ENCODE data around the gene ADAMTS7. TPM values are rescaled to one million over a fixed set of nuclear protein-coding genes. Genes with fewer than 3 reads are reported as not detected.
"Not testable (repeated sequence)": the region's sequence is repeated elsewhere in the genome, so short reads cannot be mapped to it uniquely, and the experiment has no call there.

ADAMTS7 gene
- polyA plus RNA-seq, 2 of the 4 experiments (the other 2 are of a cell fraction): 1.5 to 2.9 TPM

DNA sequence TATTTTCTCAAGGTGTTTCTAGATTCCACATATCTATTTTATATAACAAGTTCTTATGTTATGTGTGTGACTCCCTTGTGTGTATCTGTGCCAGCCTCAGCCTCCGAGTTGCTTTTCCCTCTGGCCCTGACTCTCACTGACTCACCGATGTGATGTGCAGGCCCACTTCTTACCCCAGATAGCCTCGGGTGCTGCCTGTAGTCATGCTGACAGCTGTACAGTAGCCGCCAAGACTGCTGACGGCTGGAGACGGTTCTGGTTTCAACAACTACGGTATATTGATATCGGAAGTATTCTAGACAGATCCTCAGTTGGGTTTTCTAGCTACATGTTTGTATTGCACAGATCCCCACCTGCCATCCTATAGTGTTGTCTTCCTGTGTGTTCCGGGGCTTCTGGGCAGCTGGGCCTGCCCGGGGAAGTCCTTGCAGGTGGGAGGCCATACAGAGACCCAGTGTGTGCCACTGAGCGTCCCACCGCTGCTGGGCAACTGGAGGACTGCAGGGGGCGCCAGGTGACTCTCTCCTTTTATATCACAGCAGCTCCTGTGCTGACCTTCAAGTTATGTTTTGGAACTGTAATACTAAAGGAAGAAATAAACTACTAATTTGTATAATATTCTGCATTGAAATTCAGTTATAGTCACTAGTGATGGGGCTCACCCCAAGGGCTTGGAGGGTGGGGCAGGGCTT lies 55.2 kb downstream of the ADAMTS7 start:
- H3K27ac ChIP-seq, H3K4me3 ChIP-seq, POLR2A ChIA-PET, H3K4me2 ChIP-seq, H3K9me3 ChIP-seq, FAIRE-seq: not testable (repeated sequence)
- peak; percentile 30 to 82; a peak in 3 of 6 replicates for ATAC-seq
- H3K4me1 ChIP-seq: peaks cover 15% of the 10 kb centered on the region
- WGBS (ENCODE audit: missing lambda C conversion rate): 56% methylated on average over 13 of the region's 13 CpGs
- DNase-seq (ENCODE audit: low read depth in 1 of 2, low spot score in 1 of 2): peak; percentile 53 to 58
- TF ChIP-seq RAD21 (conservative IDR thresholded peaks at IDR 0.05 in 1 of 2, IDR thresholded peaks at IDR 0.05 in 1 of 2) (peak; percentile 33 to 54; a peak in 3 of 5 replicates), SMC3 (IDR thresholded peaks at IDR 0.05) (peak; percentile 36; the same call in 1 of the 3 replicates)
- TF ChIP-seq, protein P1, sequence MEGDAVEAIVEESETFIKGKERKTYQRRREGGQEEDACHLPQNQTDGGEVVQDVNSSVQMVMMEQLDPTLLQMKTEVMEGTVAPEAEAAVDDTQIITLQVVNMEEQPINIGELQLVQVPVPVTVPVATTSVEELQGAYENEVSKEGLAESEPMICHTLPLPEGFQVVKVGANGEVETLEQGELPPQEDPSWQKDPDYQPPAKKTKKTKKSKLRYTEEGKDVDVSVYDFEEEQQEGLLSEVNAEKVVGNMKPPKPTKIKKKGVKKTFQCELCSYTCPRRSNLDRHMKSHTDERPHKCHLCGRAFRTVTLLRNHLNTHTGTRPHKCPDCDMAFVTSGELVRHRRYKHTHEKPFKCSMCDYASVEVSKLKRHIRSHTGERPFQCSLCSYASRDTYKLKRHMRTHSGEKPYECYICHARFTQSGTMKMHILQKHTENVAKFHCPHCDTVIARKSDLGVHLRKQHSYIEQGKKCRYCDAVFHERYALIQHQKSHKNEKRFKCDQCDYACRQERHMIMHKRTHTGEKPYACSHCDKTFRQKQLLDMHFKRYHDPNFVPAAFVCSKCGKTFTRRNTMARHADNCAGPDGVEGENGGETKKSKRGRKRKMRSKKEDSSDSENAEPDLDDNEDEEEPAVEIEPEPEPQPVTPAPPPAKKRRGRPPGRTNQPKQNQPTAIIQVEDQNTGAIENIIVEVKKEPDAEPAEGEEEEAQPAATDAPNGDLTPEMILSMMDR (IDR thresholded peaks at IDR 0.05): peak; percentile 42
- CTCF ChIA-PET: interaction anchor here (0.6 to 3.7 kb wide), 10 partner anchors 9 to 428 kb away, joined by 3 to 15 read pairs (median 4); partner anchors contain the start of gene ADAMTS7

DNA sequence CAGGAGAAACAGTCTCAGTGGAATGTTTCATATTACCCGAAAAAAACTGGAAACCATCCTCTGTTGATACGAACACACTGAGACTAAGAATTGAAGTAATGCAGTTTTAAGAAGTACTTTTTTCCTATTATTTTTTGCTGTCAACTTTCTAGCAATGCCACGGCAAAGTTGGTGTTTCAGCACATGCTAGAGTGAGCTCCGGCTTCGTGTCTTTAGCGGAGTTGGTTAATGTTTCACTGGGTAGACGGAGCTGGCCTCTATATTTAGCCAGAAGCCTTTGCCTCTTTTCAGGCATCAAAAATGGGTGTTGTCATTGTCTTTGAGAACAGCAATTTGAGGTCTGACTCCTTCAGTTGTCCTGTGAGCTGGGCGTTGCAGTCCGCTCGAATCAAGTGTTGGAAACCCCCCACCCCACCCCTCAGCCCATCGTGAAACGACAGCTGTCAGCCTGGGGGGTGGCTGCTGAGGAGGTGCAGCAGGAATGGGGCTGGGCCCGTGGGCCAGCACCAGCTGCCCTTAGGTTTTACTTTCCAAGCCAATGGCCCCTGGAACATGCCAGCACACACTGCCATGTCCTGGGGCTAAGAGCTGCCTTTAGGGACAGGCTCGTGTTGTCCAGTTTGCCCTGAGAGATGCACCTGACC lies 56.5 kb downstream of the ADAMTS7 start:
- not testable (repeated sequence) for H3K4me3 ChIP-seq; DNase-seq (ENCODE audit: low read depth in 1 of 2, low spot score in 1 of 2); ATAC-seq; H3K9me3 ChIP-seq
- WGBS (ENCODE audit: missing lambda C conversion rate): 34% methylated on average over 13 of the region's 14 CpGs
- Histone ChIP-seq H3K27ac (peak overlapping the region in 1 of 2 experiments; percentile 33; a peak in 3 of 6 replicates), H3K4me1 (peaks cover 19% of the 10 kb centered on the region), H3K4me2 (peak overlapping the region; percentile 35)
- FAIRE-seq: peak; percentile 84
- ChIA-PET CTCF (interaction anchor here (0.5 to 1.8 kb wide), 9 partner anchors 10 to 429 kb away, joined by 3 to 8 read pairs (median 5); no protein-coding TSS in a partner anchor), POLR2A (interaction anchor here (0.6 kb wide), 1 partner anchor 118 kb away, joined by 3 read pairs; the partner anchor contains the start of gene MORF4L1)
- TF ChIP-seq, protein P2, sequence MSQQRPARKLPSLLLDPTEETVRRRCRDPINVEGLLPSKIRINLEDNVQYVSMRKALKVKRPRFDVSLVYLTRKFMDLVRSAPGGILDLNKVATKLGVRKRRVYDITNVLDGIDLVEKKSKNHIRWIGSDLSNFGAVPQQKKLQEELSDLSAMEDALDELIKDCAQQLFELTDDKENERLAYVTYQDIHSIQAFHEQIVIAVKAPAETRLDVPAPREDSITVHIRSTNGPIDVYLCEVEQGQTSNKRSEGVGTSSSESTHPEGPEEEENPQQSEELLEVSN (IDR thresholded peaks at IDR 0.05; ENCODE audit: borderline replicate concordance, low read depth): peak; percentile 54; the same call in 1 of the 2 replicates
- TF ChIP-seq, protein P3, sequence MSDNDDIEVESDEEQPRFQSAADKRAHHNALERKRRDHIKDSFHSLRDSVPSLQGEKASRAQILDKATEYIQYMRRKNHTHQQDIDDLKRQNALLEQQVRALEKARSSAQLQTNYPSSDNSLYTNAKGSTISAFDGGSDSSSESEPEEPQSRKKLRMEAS (IDR thresholded peaks at IDR 0.05): peak; percentile 66

DNA sequence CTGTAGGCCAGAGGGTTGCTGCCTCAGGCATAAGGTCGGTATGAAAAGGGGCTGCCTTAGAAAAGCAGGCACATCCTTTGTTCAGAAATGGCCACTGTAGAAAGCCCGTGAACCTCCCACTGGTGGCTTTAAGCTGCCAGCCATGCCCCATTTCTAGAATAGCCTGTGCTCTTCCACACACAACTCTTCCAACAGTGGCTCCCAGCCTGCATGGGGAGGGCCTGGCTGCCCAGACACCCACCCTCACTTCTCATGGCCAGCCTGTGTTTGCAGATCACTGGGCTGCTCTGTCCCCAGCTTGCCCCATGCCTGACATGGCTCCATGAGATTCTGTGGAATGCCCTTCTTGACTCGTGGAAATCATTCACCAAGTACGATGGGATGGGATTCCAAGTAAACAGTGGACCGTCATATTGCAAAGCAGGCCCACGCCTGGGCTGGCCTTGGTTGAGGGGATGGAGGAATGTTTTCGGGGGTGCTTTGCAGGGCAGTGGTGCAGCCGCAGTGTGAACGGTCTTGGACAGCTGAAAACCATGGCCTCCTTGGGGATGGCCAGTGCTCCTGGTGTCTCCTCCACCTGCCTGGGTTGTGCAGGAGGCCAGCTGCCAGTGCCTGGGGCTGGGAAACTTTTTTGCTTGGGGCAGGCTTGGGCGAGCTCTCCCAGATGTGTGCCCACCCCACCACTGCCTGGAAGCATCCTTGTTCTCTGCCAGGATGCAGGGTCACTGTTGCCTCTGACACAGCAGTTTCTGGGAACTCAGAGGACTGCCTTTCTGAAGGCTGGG lies 57.3 kb downstream of the ADAMTS7 start:
- ATAC-seq; H3K9me3 ChIP-seq; DNase-seq (ENCODE audit: low read depth in 1 of 2, low spot score in 1 of 2); POLR2A ChIA-PET; H3K4me3 ChIP-seq: not testable (repeated sequence)
- 82% methylated on average over 9 of the region's 10 CpGs for WGBS (ENCODE audit: missing lambda C conversion rate)
- peak overlapping the region in 1 of 2 experiments; percentile 33; a peak in 3 of 6 replicates for H3K27ac ChIP-seq
- H3K4me2 ChIP-seq: peak overlapping the region; percentile 35
- peaks cover 19% of the 10 kb centered on the region for H3K4me1 ChIP-seq
- CTCF ChIA-PET: interaction anchor here (0.5 to 1.8 kb wide), 6 partner anchors 39 to 430 kb away, joined by 3 to 8 read pairs (median 5); no protein-coding TSS in a partner anchor
- FAIRE-seq: peak; percentile 65

DNA sequence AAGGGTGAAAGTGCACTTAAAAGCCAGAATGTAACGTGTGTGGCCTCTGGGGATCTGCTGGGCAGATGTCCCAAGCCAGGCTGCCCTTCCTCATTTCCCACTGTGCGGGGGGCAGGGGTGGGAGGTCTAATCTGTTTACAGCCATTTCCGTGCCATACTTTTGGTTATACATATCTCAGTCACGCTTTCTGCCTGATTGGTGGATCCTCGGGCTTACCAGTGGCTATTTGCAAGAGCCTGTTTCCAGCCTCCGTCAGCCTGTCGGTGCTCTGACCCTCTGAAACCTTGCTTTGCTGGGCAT lies 58.0 kb downstream of the ADAMTS7 start:
- POLR2A ChIA-PET; H3K4me3 ChIP-seq; H3K27ac ChIP-seq; H3K4me2 ChIP-seq; FAIRE-seq; ATAC-seq; DNase-seq (ENCODE audit: low read depth in 1 of 2, low spot score in 1 of 2); H3K9me3 ChIP-seq: not testable (repeated sequence)
- WGBS (ENCODE audit: missing lambda C conversion rate): 94% methylated on average over 7 of the region's 7 CpGs
- CTCF ChIA-PET: interaction anchor here (0.7 to 3.2 kb wide), 5 partner anchors 43 to 431 kb away, joined by 3 to 29 read pairs (median 5); no protein-coding TSS in a partner anchor
- peaks cover 19% of the 10 kb centered on the region for H3K4me1 ChIP-seq

All from A549 (cell line).